Endodermal cell (in vitro differentiated cells): ENCODE measurements around the gene SERTAD4. TPM values are rescaled to one million over a fixed set of nuclear protein-coding genes. Genes with fewer than 3 reads are reported as not detected.
"Not testable (repeated sequence)": the region's sequence is repeated elsewhere in the genome, so short reads cannot be mapped to it uniquely, and the experiment has no call there.

Experiments
- DNase-seq: peaks from one replicate; pipeline ENCODE4 v3.0.0-alpha.2; 2017
- H3K27ac ChIP-seq: 2 replicates; pipeline ENCODE4 v1.5.1; 2013; ENCODE audit warnings: mild to moderate bottlenecking, low read depth, low read length, moderate library complexity
- H3K27me3 ChIP-seq: 2 replicates; pipeline ENCODE4 v1.6.1; 2013; ENCODE audit warnings: mild to moderate bottlenecking, low read length, moderate library complexity; ENCODE audit not compliant: insufficient read depth, control insufficient read depth, poor library complexity, severe bottlenecking
- H3K36me3 ChIP-seq: 2 replicates; pipeline ENCODE4 v1.7.0; 2013; ENCODE audit warnings: mild to moderate bottlenecking, low read length, moderate library complexity; ENCODE audit not compliant: control insufficient read depth, insufficient read depth
- H3K4me1 ChIP-seq: one replicate; pipeline ENCODE4 v1.7.0; 2013; ENCODE audit warnings: low read length; ENCODE audit not compliant: control insufficient read depth, insufficient read depth
- H3K4me3 ChIP-seq: 2 replicates; pipeline ENCODE4 v1.5.1; 2013; ENCODE audit warnings: mild to moderate bottlenecking, low read length, moderate library complexity
- H3K9ac ChIP-seq: 2 replicates; pipeline ENCODE4 v1.6.1; 2013; ENCODE audit warnings: mild to moderate bottlenecking, low read length, moderate library complexity; ENCODE audit not compliant: poor library complexity, severe bottlenecking; ENCODE audit errors: extremely low read depth
- H3K9me3 ChIP-seq: 2 replicates; pipeline ENCODE4 v1.6.1; 2013; ENCODE audit warnings: mild to moderate bottlenecking, low read length, moderate library complexity; ENCODE audit not compliant: control insufficient read depth
- H3K27ac Mint-ChIP-seq: 2 replicates; pipeline ENCODE4 v1.8.0; 2020; ENCODE audit warnings: mixed read lengths
- H3K27me3 Mint-ChIP-seq: 2 replicates; pipeline ENCODE4 v1.8.0; 2021; ENCODE audit warnings: mild to moderate bottlenecking, mixed read lengths; ENCODE audit not compliant: insufficient read depth
- H3K36me3 Mint-ChIP-seq: 2 replicates; pipeline ENCODE4 v1.8.0; 2020; ENCODE audit warnings: low read depth, mixed read lengths
- H3K4me1 Mint-ChIP-seq: 2 replicates; pipeline ENCODE4 v1.8.0; 2020; ENCODE audit warnings: mixed read lengths
- H3K4me3 Mint-ChIP-seq: 2 replicates; pipeline ENCODE4 v1.8.0; 2020; ENCODE audit warnings: mild to moderate bottlenecking, moderate library complexity, mixed read lengths
- H3K9me3 Mint-ChIP-seq: 2 replicates; pipeline ENCODE4 v1.8.0; 2020; ENCODE audit warnings: mild to moderate bottlenecking, mixed read lengths
- WGBS, 2 experiments: methylation state at CpG; one replicate each; pipeline versions ENCODE4 v1.1.5 to v1.1.7; 2013; ENCODE audit warnings: missing lambda C conversion rate in 2 of 2, mixed read lengths in 1 of 2; ENCODE audit not compliant: insufficient coverage in 1 of 2, insufficient read length in 1 of 2; 5-methylcytosine and 5-hydroxymethylcytosine counted together
- total RNA-seq, 2 donors: library from RNA; stranded (reverse); fragmentation: NEBNext Ultra II Directional in 1 of 2; extraction: Animal tissue kit (Norgen Biotek cat#: 25700) in 1 of 2; gene quantifications; 2 replicates in 1 of 2; 3 replicates in 1 of 2; pipeline ENCODE4 v1.2.1, GENCODE V29; 2021
- TF ChIP-seq, protein P1 (sequence below): fragments of 200-600 bp; sonication (generic); conservative IDR thresholded peaks from 2 replicates; pipeline ENCODE4 v1.5.0; 2021; ENCODE audit warnings: antibody characterized with exemption, mild to moderate bottlenecking

The SERTAD4 gene
- total RNA-seq, 2 donors from 2014 or later = 0.58 to 1.1 TPM

GRCh38 chr1:210189426-210189825 lies 43.2 kb upstream of the SERTAD4 start:
- no peak for DNase-seq
- H3K36me3 ChIP-seq = no peaks in the 10 kb centered on the region
- H3K4me3 ChIP-seq = no peak overlapping the region
- Mint-ChIP-seq H3K4me3 (no peak overlapping the region), H3K27me3 (no peaks in the 10 kb centered on the region), H3K9me3 (no peaks in the 10 kb centered on the region), H3K36me3 (no peaks in the 10 kb centered on the region), H3K27ac (no peak overlapping the region), H3K4me1 (no peaks in the 10 kb centered on the region)
- TF ChIP-seq, protein P1, sequence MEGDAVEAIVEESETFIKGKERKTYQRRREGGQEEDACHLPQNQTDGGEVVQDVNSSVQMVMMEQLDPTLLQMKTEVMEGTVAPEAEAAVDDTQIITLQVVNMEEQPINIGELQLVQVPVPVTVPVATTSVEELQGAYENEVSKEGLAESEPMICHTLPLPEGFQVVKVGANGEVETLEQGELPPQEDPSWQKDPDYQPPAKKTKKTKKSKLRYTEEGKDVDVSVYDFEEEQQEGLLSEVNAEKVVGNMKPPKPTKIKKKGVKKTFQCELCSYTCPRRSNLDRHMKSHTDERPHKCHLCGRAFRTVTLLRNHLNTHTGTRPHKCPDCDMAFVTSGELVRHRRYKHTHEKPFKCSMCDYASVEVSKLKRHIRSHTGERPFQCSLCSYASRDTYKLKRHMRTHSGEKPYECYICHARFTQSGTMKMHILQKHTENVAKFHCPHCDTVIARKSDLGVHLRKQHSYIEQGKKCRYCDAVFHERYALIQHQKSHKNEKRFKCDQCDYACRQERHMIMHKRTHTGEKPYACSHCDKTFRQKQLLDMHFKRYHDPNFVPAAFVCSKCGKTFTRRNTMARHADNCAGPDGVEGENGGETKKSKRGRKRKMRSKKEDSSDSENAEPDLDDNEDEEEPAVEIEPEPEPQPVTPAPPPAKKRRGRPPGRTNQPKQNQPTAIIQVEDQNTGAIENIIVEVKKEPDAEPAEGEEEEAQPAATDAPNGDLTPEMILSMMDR = no peak
- no peaks in the 10 kb centered on the region for H3K4me1 ChIP-seq
- WGBS, 2 experiments = 92 to 93% methylated on average over 7 of the region's 7 CpGs
- H3K9ac ChIP-seq = no peak overlapping the region
- H3K27me3 ChIP-seq = no peaks in the 10 kb centered on the region
- no peaks in the 10 kb centered on the region for H3K9me3 ChIP-seq
- no peak overlapping the region for H3K27ac ChIP-seq

GRCh38 chr1:210195635-210196160 lies 36.9 kb upstream of the SERTAD4 start:
- H3K27me3 ChIP-seq = no peaks in the 10 kb centered on the region
- 95 to 100% methylated on average over 3 to 8 of the region's 8 CpGs for WGBS, 2 experiments

DNA sequence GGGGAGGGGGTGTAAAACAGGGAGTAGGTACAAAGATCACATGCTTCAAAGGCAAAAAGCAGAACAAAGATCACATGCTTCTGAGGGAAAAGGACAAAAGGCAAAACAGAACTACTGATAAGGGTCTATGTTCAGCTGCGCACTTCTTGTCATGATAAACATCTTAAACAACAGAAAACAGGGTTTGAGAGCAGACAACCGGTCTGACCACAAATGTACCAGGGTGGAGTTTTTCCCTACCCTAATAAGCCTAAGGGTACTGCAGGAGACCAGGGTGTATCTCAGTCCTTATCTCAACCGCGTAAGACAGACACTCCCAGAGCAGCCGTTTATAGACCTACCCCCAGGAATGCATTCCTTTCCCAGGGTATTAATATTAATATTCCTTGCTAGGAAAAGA lies 36.3 kb upstream of the SERTAD4 start:
- H3K4me1 ChIP-seq, H3K4me3 ChIP-seq, H3K27ac Mint-ChIP-seq, H3K36me3 ChIP-seq, H3K4me3 Mint-ChIP-seq, H3K36me3 Mint-ChIP-seq, DNase-seq, H3K9ac ChIP-seq, H3K27me3 Mint-ChIP-seq, H3K27ac ChIP-seq, H3K9me3 Mint-ChIP-seq, H3K27me3 ChIP-seq, H3K4me1 Mint-ChIP-seq: not testable (repeated sequence)
- peaks cover 13% of the 10 kb centered on the region for H3K9me3 ChIP-seq
- WGBS, 2 experiments = 88 to 94% methylated on average over 3 to 5 of the region's 5 CpGs

More at GRCh38 chr1:210195635-210196160, 36.9 kb upstream of the SERTAD4 start:
- H3K36me3 Mint-ChIP-seq = no peaks in the 10 kb centered on the region
- H3K4me1 ChIP-seq = no peaks in the 10 kb centered on the region
- no peak overlapping the region for H3K4me3 ChIP-seq
- no peak overlapping the region for H3K4me3 Mint-ChIP-seq
- peaks cover 3% of the 10 kb centered on the region for H3K27me3 Mint-ChIP-seq
- peaks cover 13% of the 10 kb centered on the region for H3K9me3 ChIP-seq
- H3K9me3 Mint-ChIP-seq = peaks cover 2% of the 10 kb centered on the region
- no peak overlapping the region for H3K27ac ChIP-seq
- H3K9ac ChIP-seq = no peak overlapping the region
- no peak overlapping the region for H3K27ac Mint-ChIP-seq
- no peaks in the 10 kb centered on the region for H3K36me3 ChIP-seq
- H3K4me1 Mint-ChIP-seq = no peaks in the 10 kb centered on the region
- TF ChIP-seq, protein P1 = no peak
- no peak for DNase-seq

GRCh38 chr1:210198840-210199239 lies 33.8 kb upstream of the SERTAD4 start:
- Histone ChIP-seq H3K27me3 (no peaks in the 10 kb centered on the region), H3K4me1 (no peaks in the 10 kb centered on the region), H3K9me3 (peaks cover 13% of the 10 kb centered on the region), H3K27ac (no peak overlapping the region), H3K4me3 (no peak overlapping the region), H3K36me3 (no peaks in the 10 kb centered on the region), H3K9ac (no peak overlapping the region)
- Mint-ChIP-seq H3K27ac (no peak overlapping the region), H3K4me1 (no peaks in the 10 kb centered on the region), H3K9me3 (peaks cover 2% of the 10 kb centered on the region), H3K36me3 (no peaks in the 10 kb centered on the region), H3K27me3 (peaks cover 3% of the 10 kb centered on the region), H3K4me3 (no peak overlapping the region)
- DNase-seq = no peak
- TF ChIP-seq, protein P1 = no peak
- 80 to 83% methylated on average over 1 to 2 of the region's 3 CpGs for WGBS, 2 experiments
